GM12872 (cell line): ENCODE data around the gene LMF1.

Experiments
- TF ChIP-seq, protein P1 (sequence below): IDR thresholded peaks from 3 replicates; pipeline ENCODE4 v1.5.1; 2011; ENCODE audit warnings: low read depth, mild to moderate bottlenecking, low read length, moderate library complexity; ENCODE audit not compliant: insufficient read depth

LMF1 gene

DNA sequence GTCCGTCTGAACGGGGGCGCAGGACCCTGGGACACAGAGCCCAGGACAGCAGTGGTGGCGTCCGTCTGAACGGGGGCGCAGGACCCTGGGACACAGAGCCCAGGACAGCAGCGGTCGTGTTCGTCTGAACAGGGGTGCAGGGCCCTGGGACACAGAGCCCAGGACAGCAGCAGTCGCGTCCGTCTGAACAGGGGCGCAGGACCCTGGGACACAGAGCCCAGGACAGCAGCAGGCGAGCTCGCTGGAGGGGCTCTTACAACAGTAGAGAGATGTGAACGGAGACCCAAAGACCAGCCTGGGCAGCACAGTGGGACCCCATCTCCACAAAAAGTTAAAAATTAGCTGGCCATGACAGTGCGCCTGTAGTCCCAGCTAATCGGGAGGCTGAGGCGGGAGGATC, 40.7 kb downstream of the LMF1 start:
- TF ChIP-seq, protein P1, sequence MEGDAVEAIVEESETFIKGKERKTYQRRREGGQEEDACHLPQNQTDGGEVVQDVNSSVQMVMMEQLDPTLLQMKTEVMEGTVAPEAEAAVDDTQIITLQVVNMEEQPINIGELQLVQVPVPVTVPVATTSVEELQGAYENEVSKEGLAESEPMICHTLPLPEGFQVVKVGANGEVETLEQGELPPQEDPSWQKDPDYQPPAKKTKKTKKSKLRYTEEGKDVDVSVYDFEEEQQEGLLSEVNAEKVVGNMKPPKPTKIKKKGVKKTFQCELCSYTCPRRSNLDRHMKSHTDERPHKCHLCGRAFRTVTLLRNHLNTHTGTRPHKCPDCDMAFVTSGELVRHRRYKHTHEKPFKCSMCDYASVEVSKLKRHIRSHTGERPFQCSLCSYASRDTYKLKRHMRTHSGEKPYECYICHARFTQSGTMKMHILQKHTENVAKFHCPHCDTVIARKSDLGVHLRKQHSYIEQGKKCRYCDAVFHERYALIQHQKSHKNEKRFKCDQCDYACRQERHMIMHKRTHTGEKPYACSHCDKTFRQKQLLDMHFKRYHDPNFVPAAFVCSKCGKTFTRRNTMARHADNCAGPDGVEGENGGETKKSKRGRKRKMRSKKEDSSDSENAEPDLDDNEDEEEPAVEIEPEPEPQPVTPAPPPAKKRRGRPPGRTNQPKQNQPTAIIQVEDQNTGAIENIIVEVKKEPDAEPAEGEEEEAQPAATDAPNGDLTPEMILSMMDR: no peak

DNA sequence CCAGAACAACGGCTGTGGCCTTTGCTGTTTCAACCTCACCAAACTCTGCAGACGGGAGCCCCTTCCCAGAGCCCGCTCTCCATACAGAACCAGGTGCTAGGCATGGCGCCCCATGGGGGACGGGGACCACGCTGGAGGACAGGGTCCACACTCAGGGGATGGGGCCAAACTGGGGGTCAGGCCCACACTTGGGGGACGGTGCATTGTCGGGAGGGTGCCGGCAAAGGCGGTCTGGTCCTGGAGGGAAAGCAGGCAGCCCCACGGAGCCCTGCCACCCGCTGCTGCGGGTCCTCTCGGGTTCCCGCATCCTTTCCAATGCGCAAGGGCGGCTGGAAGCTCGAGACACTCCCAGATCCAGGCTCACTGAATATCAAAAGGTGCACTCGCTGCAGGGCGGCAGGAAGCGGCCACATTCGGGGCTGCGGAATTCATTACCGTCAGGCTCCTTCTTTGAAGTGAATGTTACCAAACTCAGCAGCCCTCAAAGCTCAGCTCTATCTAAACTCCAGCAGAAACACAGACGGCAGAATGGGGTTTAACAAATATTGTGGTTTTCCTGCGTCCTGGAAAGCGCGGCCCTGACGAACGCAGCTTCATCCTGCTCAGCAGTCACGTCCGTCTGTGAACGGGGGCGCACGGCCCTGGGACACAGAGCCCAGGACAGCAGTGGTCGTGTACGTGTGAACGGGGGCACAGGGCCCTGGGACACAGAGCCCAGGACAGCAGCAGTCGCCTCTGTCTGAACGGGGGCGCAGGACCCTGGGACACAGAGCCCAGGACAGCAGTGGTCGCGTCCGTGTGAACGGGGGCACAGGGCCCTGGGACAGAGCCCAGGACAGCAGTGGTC, 41.3 kb downstream of the LMF1 start:
- TF ChIP-seq, protein P1: no peak

DNA sequence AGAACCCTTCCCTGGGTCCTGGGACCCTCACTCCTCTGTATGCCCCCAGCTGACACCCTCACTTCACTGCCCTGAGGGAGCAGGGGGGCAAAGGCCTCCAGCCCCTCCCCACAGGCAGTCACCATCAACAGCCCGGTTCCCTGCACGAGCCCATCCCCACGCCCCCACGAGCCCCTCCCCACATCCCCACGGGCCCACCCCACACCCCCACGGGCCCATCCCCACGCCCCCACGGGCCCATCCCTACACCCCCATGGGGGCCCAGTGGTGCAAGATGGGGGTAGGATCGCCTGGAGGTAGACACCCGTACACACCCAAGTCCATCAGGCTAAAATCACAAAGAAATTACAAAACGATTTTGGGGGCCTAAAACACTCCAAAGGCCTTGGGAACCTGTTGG, 42.3 kb downstream of the LMF1 start:
- TF ChIP-seq, protein P1: no peak

DNA sequence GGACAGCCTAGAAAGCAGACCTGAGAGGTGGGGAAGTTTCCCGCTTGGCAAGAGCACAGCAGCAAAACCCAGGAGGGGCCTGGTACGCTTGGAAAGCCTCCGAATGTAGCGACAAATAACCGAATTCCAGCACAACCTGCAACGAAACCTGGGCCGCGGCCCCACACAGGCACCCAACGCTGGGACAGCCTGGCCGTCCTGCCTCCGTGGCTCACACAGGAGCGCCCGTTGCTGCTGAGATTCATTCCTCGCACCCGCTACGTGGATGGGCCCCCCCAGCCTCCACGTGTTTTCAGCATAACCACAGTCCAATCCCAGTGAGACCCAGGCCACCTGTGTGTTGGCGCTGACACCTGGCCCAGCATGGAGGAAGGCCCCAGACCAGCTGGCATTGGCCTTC, 42.9 kb downstream of the LMF1 start:
- TF ChIP-seq, protein P1: no peak

DNA sequence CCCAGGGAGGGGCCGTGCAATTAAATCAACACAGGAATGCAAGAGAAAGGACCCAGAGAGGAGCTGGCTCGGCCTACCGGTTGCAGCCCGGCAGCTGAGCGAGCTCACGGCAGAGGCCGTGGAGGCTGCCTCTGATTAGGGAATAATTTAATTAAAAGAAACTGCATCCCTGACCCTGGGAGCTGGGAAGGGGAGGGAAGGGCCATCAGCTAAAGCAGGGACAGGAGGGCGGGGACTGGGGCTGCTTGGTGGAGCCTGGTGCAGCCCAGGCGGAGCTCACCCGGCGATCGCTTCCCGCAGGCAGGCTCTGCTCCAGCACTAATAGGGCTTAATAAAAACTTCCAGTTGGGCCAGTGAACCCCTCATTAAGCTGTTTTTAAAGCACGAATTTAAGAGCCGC, 43.4 kb downstream of the LMF1 start:
- TF ChIP-seq, protein P1: no peak

DNA sequence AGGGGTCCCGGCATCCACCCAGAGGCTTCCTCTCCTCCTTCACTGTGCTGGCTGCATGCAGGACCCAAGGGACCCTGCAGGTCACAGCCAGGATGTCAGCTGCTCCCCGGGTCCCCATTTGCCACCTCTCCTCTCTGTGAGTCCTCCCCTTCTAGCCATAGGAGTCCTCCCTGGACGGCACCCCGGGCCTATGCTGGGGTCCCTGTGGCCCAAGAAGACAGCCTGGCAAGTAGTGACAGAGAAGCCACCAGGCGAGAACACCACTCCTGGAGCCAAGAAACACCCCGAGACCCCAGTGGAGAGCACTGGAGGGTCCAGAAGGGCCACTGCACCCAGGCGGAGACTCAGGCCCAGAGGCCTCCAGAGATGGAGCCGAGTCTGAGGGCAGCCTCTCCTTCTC, 44.1 kb downstream of the LMF1 start:
- TF ChIP-seq, protein P1: no peak

DNA sequence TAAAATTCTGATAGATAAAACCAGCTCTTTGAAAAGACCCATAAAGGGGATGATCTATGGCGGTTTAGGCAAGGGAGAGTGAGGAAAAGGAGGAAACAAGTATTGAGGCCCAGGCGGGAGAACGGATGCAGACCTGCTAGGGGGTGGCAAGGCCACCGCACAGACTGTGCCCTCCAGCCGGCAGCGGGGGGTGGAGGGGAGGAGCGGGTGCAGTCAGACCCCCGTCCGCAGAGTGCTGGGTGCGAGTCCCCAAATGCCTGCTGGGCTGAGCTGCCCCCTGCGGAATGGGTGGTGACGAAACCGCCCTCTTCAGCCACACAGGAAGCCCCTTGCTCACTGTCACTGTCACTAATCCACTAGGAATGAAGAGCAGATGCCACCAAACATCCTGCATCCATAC, 46.0 kb downstream of the LMF1 start:
- TF ChIP-seq, protein P1: no peak
